Ureter (tissue), 1 donor: ENCODE data around the gene RASA3. TPM values are rescaled to one million over a fixed set of nuclear protein-coding genes. Genes with fewer than 3 reads are reported as not detected.
"Not testable (repeated sequence)": the region's sequence is repeated elsewhere in the genome, so short reads cannot be mapped to it uniquely, and the experiment has no call there.

Experiments
- DNase-seq: peaks from one replicate; pipeline ENCODE4 v3.0.0-alpha.2; 2020; ENCODE audit warnings: low spot score
- total RNA-seq: library from RNA; stranded (reverse); gene quantifications from one replicate; pipeline ENCODE4 v1.2.4, GENCODE V29; 2023
- donor health status: DM: yes; HTN: yes; CAD: no.

The RASA3 gene
- total RNA-seq, 1 donor from 2014 or later: 22.4 TPM

DNA sequence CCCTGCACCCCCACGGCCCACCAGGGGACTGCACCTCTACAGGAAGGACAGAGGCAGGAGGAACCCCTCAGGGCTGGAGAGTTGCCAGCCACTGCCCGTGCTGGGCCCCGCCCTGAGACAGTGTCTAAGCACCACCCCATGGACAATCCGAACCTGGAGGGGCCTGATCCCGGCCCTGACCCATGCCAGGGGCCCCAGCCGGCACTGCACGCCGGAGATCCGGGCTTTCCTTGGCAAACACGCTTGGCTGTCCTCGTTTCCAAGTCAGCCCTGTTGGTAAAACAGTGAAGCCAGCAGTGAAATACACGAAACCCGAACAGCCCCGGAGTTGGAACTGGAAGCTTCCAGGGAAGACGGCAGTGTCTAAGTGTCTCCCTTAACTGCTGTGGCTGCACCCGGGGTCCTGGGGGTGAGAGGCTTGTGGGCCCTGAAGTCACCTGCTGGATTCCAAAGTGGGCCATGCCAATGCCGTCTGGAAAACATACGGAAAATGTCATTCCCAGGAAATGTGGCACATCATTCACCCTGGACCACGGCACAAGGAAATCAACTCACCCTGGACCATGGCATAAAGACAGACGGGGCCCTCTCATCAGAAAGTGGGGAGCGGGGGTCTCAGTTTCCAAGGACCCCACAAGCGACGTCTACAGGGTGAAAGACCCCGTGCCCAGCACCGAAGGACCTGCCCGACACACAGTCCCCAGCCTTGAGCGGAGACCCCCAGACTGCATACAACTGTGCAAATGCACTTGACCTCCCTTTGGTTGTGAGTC lies 30.9 kb downstream of the RASA3 start:
- DNase-seq: peak; percentile 48

DNA sequence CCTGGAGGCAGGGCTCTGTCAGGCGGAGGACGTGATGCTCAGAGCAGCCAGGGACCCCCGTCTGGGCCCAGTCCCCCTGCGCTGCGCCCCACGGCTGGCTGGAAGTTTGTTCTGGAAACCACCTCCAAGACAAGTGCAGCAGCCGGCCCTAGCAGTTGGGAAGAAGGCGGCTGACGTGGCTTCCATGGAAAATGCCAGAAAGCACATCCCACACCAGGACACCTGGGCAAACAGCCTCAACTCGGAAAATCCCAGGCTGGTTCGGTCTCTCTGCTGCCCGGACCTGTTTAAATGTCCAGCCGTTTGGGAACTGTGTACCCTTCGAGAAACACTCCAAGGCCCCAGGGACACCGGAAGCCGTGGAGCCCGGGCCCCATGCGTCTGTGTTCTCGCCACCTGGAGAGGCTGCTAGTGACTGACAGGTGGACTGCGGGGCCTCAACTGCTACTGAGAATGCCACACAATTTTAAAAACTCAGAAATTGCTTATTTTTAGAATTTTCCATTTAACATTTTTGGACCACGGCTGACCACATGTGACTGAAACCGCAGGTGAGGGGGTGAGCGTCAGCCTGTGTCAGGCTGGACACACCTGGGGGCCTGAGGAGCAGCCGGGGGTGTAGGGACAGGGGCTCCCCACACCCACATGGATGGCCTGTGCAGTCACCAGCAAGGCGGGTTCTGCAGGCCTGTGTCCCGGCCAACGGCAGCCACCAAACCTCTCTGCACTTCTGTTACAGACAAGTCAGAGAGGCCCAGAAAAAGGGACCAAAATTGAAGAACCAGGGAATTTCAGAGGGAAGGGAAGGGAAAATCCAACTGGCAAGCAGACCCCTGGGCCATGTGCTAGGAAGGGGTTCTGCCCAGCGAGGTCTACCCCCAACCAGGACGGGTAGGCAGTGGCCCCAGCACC lies 31.7 kb downstream of the RASA3 start:
- no peak for DNase-seq

DNA sequence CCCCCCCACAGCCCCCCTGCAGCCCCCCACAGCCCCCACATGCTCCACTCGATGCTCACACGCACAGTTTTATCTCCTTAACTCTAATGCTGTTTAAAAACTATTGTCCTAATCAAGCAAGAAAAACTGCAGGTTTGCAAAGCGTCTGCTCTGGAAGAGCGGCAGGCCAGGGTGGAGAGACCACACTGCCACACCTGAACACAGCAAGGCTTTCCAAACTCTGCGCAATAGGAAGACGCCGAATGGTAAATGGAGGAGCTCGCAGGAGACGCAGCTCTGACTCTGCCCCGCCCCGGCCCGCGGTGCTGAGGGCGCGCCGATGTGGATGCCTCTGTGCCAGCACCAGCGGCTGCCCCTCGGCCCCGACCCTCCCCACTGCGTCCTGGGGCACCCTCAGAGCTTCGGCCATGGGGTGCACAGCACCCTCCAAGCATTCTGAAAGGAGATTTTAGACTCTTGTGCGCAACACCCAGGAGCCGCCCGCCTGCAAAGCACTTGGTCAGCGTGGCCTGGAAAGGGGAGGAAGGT lies 32.4 kb downstream of the RASA3 start:
- no peak for DNase-seq

DNA sequence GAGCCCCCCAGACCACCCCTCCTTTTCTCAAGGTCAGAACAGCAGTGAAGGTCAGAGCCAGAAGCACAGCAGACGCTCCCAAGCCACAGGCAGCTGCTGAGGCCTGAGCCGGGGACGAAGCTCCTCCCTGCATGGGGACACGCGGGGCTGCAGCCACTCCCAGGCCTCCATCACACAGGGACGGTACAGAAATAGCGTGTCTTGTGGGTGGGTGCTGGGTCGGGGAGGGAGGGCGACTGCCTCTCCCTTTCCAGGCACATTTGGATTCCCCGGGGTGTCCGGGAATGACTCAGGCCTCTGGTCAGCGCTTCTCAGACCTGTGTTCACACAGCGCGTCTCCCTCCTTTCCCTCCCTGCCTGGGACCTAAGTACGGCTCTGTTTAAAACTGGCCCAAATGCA lies 33.2 kb downstream of the RASA3 start:
- peak; percentile 86 for DNase-seq

DNA sequence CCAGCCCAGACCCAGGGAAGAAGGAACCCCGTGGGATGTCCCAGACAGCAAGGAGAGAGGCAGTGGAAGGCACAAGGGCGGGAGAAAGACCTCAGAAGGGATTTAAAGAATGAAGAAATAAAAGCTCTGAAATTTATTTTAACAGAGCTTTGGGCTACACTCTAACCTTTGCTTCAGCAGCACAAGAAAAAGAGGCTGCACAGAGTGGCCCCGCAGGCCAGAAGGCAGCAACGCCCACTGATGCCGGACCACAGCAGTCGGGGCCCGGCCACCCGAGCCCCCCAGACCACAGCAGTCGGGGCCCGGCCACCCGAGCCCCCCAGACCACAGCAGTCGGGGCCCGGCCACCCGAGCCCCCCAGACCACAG lies 33.8 kb downstream of the RASA3 start:
- not testable (repeated sequence) for DNase-seq

DNA sequence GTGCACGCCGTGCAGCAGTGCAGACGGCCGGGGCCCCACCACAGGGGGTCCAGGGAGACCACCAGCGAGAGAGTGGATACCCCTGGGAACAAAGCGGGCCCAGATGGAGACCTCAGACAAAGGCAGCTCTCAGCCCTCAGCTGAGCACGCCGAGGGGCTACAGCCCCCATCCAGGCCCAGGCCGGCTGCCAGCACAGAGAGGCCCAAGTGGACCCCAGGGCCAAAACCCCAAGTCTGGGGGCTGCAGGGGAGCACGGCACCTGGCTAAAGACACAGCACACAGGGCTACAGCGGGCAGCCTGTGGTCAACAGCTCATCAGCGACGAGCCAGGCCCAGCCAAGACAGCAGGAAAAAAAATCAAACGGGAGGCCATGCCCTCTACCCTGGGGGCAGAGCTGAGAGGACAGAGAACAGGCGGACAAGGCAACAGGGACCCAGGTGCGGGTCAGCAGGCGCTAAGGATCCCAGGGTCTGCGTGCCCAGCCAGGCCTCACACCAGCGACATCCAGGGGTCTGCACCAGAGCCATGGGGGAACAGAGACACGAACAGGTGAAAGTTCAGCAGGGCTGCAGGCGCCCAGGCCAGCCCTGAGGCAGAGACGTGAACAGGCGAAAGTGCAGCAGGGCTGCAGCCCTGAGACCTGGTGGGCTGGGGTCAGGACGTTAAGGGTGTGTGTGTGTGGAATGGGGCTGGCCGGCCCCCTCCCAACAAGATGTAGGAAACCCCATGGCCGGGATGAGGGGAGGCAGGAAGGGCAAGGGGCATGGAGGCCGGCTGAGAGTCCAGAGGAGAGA lies 34.3 kb downstream of the RASA3 start:
- DNase-seq: no peak

DNA sequence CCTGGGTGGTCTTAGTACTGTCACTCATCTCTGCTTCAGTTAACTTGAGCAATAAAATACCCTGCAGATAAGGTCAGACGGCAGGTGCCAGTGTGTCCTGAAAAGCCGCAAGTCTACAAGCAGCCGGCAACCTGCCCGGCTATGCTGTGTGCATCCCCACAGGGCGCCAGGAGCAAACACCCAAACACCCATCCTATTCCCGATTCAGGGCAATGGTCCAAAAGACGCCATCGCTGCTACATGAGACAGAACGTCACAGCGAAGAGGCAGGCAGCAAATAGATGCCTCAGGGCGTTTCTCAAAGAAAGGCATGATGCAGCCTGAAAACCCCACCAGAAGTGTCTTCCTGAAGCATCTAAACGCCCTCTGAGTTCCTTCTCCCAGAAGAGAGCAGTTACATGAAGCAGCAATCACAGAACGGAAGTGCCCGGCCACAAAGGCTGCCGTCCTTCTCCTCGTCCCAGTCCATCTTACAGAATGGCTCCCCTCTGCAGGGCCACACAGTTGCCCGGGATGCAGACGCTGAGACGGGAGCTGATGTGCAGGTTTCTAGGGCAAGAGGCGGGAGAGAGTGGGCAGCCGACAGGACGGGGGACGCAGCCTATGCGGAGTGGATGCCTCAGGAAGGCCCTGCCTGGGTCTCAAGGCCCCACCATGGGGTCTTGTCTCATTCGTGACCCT lies 35.1 kb downstream of the RASA3 start:
- no peak for DNase-seq

DNA sequence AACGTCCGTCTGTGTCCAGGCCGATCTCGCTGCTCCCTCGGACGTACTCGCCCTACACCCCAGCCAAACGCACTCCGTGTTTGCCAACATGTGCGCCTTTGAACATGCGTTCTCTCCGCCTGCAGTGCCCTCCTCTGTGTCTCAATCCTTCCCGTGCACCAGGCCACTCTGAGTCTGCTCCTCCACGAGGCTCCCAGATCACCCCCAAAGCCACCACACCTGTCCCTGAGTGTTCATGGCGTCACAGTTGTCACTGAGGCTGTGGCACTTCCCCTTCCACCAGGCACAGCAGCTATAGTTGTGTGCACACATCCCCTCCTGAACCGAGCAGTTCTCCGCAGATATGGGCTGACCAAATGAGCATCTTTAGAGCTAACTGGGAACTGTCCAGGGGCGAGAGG lies 35.6 kb downstream of the RASA3 start:
- DNase-seq: no peak

DNA sequence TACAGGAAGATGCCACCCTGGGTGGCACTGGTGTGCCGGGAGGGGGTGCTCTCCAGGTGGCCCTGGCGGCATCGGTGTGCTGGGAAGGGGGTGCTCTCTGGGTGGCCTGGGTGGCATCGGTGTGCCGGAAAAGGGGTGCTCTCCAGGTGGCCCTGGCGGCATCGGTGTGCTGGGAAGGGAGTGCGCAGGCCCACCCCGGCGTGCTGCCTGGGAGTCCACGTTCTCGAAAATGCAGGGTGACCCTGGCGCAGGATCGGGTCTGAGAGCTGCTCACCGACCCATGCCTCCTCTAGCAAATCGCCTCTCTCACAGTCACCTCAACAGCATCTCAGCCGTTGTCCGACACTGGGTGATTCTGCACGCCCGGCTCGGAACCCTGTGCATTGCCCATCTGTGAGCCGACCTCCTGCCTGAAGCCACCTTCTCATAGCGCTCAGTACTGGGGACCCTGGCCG lies 36.4 kb downstream of the RASA3 start:
- DNase-seq: no peak

DNA sequence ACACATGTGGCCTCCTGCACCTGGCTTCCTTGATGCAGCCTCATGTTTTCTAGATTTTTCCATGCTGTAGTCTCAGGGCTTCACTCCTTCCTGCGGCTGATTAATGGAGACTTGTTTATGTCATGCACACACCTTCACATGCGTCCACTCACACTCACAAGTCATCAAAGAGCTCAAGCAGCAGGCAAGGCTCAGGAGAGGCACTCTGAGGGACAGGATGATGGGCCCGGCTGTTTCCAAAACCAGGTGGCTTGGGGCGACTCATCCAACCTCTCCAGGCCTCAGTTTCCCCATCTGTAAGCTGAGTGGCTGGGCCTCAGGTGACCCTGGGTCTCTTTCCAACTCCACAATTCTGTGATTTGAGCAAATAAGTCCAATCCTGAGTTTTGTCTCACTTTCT lies 36.9 kb downstream of the RASA3 start:
- no peak for DNase-seq

DNA sequence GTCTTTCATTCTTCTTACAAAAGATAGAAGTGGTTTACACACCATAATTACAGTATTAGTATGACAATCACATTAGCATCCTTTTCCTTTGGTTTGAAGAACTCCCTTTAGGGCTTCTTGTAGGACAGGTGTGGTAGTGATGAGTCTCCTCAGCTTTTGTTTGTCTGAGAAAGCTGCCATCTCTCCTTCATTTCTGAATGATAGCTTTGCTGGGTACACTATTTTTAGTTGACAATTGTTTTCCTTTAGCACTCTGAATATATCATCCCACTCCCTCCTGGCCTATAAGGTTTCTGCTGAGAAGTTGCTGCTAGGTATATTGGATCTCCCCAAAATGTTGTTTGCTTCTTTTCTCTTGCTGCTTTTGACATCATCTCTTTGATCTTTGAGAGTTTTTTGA lies 39.3 kb downstream of the RASA3 start:
- no peak for DNase-seq

DNA sequence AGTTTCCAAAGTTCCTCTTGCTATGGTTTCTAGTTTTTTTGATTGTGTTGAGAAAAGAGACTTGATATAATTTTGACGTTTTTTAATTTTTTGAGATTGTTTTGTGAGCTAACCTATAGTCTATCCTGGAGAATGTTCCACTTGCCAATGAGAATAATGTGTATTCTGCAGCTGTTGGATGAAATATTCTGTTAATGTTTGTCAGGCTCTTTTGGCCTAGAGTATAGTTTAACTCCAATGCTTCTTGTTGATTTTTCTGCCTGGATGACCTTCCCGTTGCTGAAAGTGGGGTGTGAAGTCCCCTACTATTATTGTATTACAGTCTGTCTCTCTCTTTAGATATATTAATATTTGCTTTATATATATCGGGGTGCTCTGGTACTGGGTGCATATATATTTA lies 40.0 kb downstream of the RASA3 start:
- no peak for DNase-seq

DNA sequence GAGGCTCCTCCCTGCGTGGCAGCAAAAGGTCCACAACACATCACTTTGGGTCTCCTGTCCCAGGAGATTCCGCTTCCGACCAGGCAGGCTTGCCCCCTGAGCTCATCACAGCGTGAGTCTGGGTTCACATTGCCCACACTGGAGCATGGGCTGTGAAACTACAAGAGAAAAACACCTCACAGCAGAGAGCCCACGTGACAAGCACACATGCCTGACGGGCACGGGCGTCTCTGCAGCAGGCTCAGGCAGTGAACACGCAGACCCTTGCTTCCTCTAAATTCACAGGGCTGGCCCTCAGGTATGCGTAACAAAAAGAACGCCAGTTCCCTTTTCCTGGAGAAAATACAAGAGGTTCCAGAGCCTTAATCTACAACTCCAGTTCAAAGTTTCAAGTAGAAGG lies 41.9 kb downstream of the RASA3 start:
- no peak for DNase-seq

DNA sequence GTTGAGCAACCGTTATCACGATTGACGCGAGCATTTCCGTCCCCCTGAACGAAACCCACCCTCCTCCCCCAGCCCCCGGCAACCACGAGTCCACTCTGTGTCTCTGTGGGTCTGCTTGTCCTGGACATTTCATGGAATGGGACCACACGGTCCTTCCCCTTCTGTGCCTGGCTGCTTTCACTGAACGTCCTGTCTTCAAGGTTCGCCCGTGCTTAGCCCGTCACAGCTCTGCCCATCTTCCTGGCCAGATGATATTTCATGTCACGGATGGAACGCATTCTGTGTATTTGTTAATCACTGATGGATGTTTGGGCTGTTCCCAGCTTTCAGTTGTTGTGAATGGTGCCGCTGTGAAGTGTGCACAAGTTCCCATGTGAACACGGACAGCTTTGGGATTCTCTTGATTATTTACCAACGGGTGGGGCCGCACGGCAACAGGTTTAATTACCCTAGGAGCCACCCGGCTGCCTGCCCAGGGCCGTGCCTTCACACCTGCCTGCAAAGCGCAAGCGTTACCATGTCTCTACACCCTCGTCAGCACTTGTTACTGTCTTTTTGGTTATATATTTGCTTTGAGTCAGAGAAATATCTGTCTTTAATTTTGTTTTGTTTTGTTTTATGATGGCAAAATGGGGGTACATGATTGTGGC lies 42.5 kb downstream of the RASA3 start:
- no peak for DNase-seq

DNA sequence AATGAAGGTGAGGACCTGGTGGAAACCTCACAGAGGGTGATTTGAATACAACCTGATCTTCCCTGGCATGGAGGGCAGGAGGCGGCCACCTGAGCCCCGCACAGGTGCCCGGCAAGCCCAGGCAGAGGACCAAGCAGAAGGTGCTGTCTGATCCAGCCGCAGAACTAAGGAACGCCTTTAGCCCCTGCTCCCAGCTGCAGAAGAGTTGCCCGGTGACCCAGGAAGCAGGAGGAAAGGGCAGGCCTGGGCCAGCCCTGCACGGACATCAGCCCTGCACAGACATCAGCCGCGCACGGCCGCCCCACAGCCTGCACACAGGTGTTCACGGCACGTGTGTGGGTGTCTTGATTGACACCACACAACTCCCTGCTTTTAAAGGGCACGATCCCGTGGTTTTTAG lies 43.1 kb downstream of the RASA3 start:
- no peak for DNase-seq

DNA sequence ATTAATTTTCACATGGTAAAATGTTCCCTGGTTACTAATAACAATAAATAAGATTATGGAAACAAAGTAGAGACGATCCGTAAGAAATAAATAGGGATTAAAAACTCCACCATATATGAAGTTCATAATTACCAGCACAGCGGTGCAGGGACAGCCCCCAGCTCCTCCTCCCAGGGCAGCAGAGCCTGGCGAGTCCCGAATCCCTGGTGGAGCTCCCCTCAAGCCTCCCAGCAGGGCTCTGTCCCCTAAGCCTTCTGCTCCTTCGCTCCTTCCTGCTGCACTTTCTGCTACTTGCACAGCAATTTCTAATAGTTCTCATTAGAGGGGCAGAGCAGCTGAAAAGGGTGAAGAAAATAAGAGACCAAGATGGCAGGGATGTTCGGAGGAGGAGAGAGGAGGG lies 43.6 kb downstream of the RASA3 start:
- no peak for DNase-seq

DNA sequence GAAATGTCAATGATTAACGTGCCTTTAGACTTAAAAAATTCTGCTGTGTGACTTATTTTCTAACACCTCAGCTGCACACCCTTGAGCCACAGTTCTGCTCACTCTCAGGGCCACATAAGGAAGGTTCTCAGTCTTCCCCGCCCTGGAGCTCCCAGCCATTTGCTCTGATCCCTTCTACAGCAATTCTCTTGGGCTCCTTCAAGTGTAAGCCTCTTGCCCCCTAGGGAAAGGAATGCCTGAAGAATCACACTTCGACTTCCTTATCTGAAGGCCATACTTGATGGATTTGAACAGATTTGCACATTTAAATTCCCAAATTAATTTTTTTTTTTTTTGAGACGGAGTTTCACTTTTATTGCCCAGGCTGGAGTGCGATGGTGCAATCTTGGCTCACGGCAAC lies 44.2 kb downstream of the RASA3 start:
- DNase-seq: no peak

DNA sequence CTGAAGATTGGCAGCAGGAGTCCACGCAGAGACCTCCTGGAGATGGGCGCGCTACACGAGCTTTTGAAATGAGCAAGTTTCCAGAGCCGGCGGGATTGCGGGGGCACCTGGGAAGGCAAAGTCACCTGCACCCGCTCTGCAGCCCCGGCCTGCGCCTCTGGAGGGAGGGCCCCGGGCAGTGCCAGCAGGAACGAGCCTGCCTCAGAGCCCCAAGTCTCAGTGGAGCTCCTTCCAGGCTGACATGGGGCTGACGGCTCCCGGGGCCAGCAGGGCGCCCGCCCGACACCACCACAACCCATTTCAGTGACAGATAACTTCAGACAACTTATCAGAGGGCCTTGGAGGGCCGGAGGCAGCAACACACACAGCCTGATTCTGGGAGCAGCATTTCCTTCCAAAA lies 45.0 kb downstream of the RASA3 start:
- no peak for DNase-seq

DNA sequence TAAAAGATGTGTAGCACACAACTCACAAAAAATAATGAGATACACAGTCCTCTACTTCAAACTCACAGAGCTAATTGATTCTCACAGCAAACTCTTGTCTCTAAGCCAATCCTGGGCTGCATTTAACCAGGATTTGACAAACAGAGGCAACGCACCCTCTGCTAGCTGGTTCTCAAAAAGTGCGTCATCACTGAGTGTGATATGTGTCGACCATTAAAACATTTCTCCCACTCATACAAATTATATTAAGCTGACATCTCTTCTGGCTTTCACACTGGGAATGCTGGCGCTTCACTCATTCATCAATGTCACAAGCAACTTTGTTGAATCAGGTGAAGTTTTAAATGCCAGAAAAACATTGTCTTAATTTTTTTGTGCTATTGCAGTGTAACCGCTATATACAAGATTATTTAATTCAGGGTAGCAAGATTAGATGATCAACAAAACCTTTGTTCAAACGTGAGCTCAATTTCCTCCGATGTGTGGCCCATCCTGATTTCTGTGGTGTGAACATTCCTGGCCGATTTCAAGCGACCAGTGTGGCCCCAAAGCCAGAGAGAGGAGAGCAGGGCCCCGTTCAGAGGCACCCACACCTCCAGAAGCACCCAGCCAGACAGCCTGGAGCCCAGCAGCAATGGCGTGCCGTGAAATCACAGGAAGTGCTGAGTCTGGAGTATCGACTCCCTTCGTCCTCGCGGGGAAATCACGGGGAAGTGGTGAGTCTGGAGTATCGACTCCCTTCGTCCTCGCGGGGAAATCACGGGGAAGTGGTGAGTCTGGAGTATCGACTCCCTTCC lies 49.4 kb downstream of the RASA3 start:
- no peak for DNase-seq
